HCT116 (cell line): ENCODE measurements around the gene OR2AG1. TPM values are rescaled to one million over a fixed set of nuclear protein-coding genes. Genes with fewer than 3 reads are reported as not detected.

Source experiments
- ATAC-seq: fragments of 200-7000 bp; cut with Tn5 transposase; 2 replicates; pipeline ENCODE4 v1.9.1; 2020; ENCODE audit warnings: mild to moderate bottlenecking, moderate library complexity
- BruUV-seq: library from RNA; stranded (reverse); fragments of 400-500 nt; replicated peaks from 2 replicates; lab custom pipeline; 2021; lab: Mats Ljungman, UMichigan
- CTCF ChIA-PET: fragments of 300-600 bp; sonication (Branson Sonifier 250); formaldehyde crosslinking; loops from one replicate; lab custom pipeline; 2021; ENCODE audit warnings: antibody characterized with exemption; lab: Charles Lee
- POLR2A ChIA-PET: fragments of 300-600, 350-600 bp; sonication (Branson Sonifier 250); formaldehyde crosslinking; loops from one replicate; lab custom pipeline; 2021; ENCODE audit warnings: antibody characterized with exemption; lab: Charles Lee
- RAD21 ChIA-PET, 2 experiments: fragments of 300-600 bp; sonication (Branson Sonifier 250); formaldehyde crosslinking; loops; one replicate each; lab custom pipeline; 2023; ENCODE audit warnings: low total read pairs in 2 of 2; ENCODE audit not compliant: uncharacterized antibody in 2 of 2, unreplicated experiment in 2 of 2, low non-redundant PET in 1 of 2; lab: Charles Lee
- DNase-seq: peaks from one replicate; pipeline ENCODE4 v3.0.0-alpha.2; 2010; ENCODE audit warnings: low read depth, low spot score
- H2AFZ ChIP-seq: fragments of 200-600 bp; shearing (Covaris generic), sonication (generic); 2 replicates; pipeline ENCODE4 v1.6.1; 2017; ENCODE audit warnings: low read depth, mixed run types, mixed read lengths, antibody characterized with exemption, low read length; ENCODE audit not compliant: poor library complexity, severe bottlenecking
- H3K27ac ChIP-seq: 2 replicates; pipeline ENCODE4 v1.5.1; 2012; ENCODE audit warnings: low read depth, low read length
- H3K27me3 ChIP-seq: fragments of 200-600 bp; sonication (generic); 2 replicates; pipeline ENCODE4 v1.6.1; 2016; ENCODE audit warnings: mixed run types, low read length, mixed read lengths; ENCODE audit not compliant: insufficient read depth
- H3K36me3 ChIP-seq, 2 experiments: fragments of 200-500 bp in 1 of 2; fragments of 200-600 bp in 1 of 2; sonication (Bioruptor generic) in 1 of 2; sonication (generic) in 1 of 2; 2 replicates each; pipeline versions ENCODE4 v1.5.1 to v1.6.1; 2014 to 2016; ENCODE audit warnings: low read length in 2 of 2, inconsistent platforms in 1 of 2, mixed read lengths in 1 of 2, mixed run types in 1 of 2; ENCODE audit not compliant: insufficient read depth in 2 of 2, control insufficient read depth in 1 of 2
- H3K4me1 ChIP-seq, 2 experiments: fragments of 200-600 bp in 1 of 2; sonication (generic) in 1 of 2; 2 replicates each; pipeline versions ENCODE4 v1.5.1 to v1.6.1; 2012 to 2017; ENCODE audit warnings: low read length in 2 of 2, inconsistent platforms in 1 of 2, mild to moderate bottlenecking in 1 of 2, mixed read lengths in 1 of 2, mixed run types in 1 of 2, moderate library complexity in 1 of 2; ENCODE audit not compliant: insufficient read depth in 2 of 2, control insufficient read depth in 1 of 2
- H3K4me2 ChIP-seq: fragments of 200-600 bp; sonication (generic); 2 replicates; pipeline ENCODE4 v1.6.1; 2017; ENCODE audit warnings: mixed run types, low read length, mixed read lengths
- H3K4me3 ChIP-seq, 2 experiments: fragments of 200-600 bp in 1 of 2; sonication (generic) in 1 of 2; replicated peaks in 1 of 2; 2 replicates each; pipeline ENCODE4 v1.5.1; 2011 to 2016; ENCODE audit warnings: low read length in 2 of 2, control low read depth in 1 of 2, low read depth in 1 of 2, mild to moderate bottlenecking in 1 of 2, mixed read lengths in 1 of 2, mixed run types in 1 of 2
- H3K79me2 ChIP-seq: fragments of 200-600 bp; sonication (generic); 2 replicates; pipeline ENCODE4 v1.6.1; 2017; ENCODE audit warnings: mild to moderate bottlenecking, mixed run types, low read length, moderate library complexity, mixed read lengths; ENCODE audit not compliant: insufficient read depth
- H3K9ac ChIP-seq: fragments of 200-600 bp; sonication (generic); 2 replicates; pipeline ENCODE4 v1.6.1; 2016; ENCODE audit warnings: low read length, mixed read lengths
- H3K9me2 ChIP-seq: fragments of 200-600 bp; sonication (generic), shearing (Covaris generic); 2 replicates; pipeline ENCODE4 v1.6.1; 2017; ENCODE audit warnings: mixed run types, mild to moderate bottlenecking, moderate library complexity; ENCODE audit not compliant: insufficient read depth
- H3K9me3 ChIP-seq, 2 experiments: fragments of 200-500 bp in 1 of 2; fragments of 200-600 bp in 1 of 2; sonication (Bioruptor generic) in 1 of 2; sonication (generic) in 1 of 2; 2 replicates each; pipeline ENCODE4 v1.6.1; 2014 to 2017; ENCODE audit warnings: low read length in 2 of 2, mixed read lengths in 2 of 2, inconsistent platforms in 1 of 2, low read depth in 1 of 2, mild to moderate bottlenecking in 1 of 2, mixed run types in 1 of 2, moderate library complexity in 1 of 2; ENCODE audit not compliant: control insufficient read depth in 1 of 2, insufficient read depth in 1 of 2
- H4K20me1 ChIP-seq: fragments of 200-600 bp; sonication (generic), shearing (Covaris generic); 2 replicates; pipeline ENCODE4 v1.6.1; 2017; ENCODE audit warnings: mixed run types, mild to moderate bottlenecking, moderate library complexity; ENCODE audit not compliant: insufficient read depth
- CEBPB ChIP-seq: IDR thresholded peaks from 2 replicates; pipeline ENCODE4 v1.6.1; 2012; ENCODE audit warnings: low read depth
- EGR1 ChIP-seq: IDR thresholded peaks from 2 replicates; pipeline ENCODE4 v1.6.1; 2012; ENCODE audit warnings: low read depth
- EZH2phosphoT487 ChIP-seq: fragments of 200-600 bp; IDR thresholded peaks from 2 replicates; pipeline ENCODE4 v1.6.1; 2018; ENCODE audit warnings: antibody characterized with exemption, borderline replicate concordance
- FOSL1 ChIP-seq: IDR thresholded peaks from 2 replicates; pipeline ENCODE4 v1.6.1; 2012; ENCODE audit warnings: low read depth
- RAD21 ChIP-seq: IDR thresholded peaks from 2 replicates; pipeline ENCODE4 v1.6.1; 2012; ENCODE audit warnings: low read depth, mild to moderate bottlenecking
- TCF7L2 ChIP-seq: IDR thresholded peaks from 2 replicates; pipeline ENCODE4 v1.7.0; 2011; ENCODE audit warnings: borderline replicate concordance, inconsistent platforms; ENCODE audit not compliant: insufficient read depth, insufficient read length; ENCODE audit errors: extremely low read depth
- ZNF274 ChIP-seq: fragments of 200-500 bp; sonication (Bioruptor generic); IDR thresholded peaks from 2 replicates; pipeline ENCODE4 v1.6.1; 2014; ENCODE audit warnings: mild to moderate bottlenecking, low read depth, low read length, inconsistent platforms
- intact Hi-C: fragments of 100-400 bp; cut with micrococcal nuclease; formaldehyde crosslinking; loops from 2 replicates; pipeline ENCODE4 v1.10.0; 2022
- total RNA-seq: library from RNA; stranded (reverse); gene quantifications from one replicate; pipeline ENCODE4 v1.2.1, GENCODE V29; 2021; ENCODE audit not compliant: unreplicated experiment
- TF ChIP-seq, protein P1 (sequence below), 3 experiments: fragments of 200-600 bp in 1 of 3; sonication (generic) in 1 of 3; IDR thresholded peaks in 2 of 3; conservative IDR thresholded peaks in 1 of 3; 2 replicates each; pipeline ENCODE4 v1.5.1; 2012 to 2017; ENCODE audit warnings: low read depth in 2 of 3, low read length in 2 of 3, antibody characterized with exemption in 1 of 3, borderline replicate concordance in 1 of 3, control low read depth in 1 of 3, mild to moderate bottlenecking in 1 of 3, mixed read lengths in 1 of 3, mixed run types in 1 of 3, moderate library complexity in 1 of 3; ENCODE audit not compliant: insufficient read depth in 1 of 3

The OR2AG1 gene
- total RNA-seq, 1 experiment from 2014 or later: not detected

DNA sequence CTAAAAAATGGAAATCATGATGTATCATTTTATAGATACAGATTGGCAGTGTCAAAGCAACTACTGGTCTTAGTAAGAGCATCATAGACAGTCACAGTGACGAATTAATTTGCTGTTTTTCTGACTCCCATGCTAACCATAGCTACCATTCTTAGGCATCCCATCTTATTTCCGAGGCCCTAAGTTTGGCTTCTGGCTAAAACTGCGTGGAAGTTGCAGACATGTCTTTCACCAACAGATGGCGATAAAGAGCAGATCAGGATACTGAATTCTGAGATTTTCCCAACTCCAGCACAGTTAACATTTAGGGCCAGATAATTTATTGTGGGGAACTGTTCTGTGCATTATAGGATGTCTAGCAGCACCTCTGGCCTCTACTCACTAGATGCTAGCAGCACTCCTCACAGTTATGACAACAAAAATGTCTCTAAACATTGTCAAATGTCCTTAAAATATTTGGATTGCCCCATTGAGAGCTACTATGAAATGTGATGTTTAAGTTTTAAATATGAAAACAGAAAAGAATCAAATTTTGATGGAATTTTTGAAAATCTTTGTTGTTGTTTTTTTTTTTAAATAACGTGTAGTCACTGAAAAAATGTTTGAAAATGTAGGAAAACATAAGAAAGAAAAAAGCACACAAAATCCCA, 27.4 kb upstream of the OR2AG1 start:
- ChIA-PET POLR2A (no interaction called here), RAD21 (no interaction called here), CTCF (interaction anchor here (0.7 to 2.9 kb wide), 22 partner anchors 8 to 1344 kb away, joined by 3 to 22 read pairs (median 6); partner anchors contain the start of gene OR2AG2)
- no peak overlapping the region for H3K9ac ChIP-seq
- no peak overlapping the region for H3K27ac ChIP-seq
- DNase-seq: peak; percentile 24
- intact Hi-C loops: loop anchor here (5.0 to 10.0 kb wide), 2 partner anchors 378 to 689 kb away; no protein-coding TSS in a partner anchor
- peak; percentile 71 for ATAC-seq
- H4K20me1 ChIP-seq: no peaks in the 10 kb centered on the region
- no peaks in the 10 kb centered on the region for H3K36me3 ChIP-seq
- H3K27me3 ChIP-seq: peaks cover 6% of the 10 kb centered on the region; the same call in 1 of the 2 replicates
- H3K79me2 ChIP-seq: no peaks in the 10 kb centered on the region
- BruUV-seq: no TSS peak
- no peak overlapping the region for H2AFZ ChIP-seq
- no peak overlapping the region for H3K4me3 ChIP-seq
- H3K4me1 ChIP-seq: no peaks in the 10 kb centered on the region
- no peak overlapping the region for H3K4me2 ChIP-seq
- TF ChIP-seq EZH2phosphoT487 (no peak), TCF7L2 (no peak), FOSL1 (no peak), RAD21 (peak; percentile 38)
- TF ChIP-seq, protein P1, sequence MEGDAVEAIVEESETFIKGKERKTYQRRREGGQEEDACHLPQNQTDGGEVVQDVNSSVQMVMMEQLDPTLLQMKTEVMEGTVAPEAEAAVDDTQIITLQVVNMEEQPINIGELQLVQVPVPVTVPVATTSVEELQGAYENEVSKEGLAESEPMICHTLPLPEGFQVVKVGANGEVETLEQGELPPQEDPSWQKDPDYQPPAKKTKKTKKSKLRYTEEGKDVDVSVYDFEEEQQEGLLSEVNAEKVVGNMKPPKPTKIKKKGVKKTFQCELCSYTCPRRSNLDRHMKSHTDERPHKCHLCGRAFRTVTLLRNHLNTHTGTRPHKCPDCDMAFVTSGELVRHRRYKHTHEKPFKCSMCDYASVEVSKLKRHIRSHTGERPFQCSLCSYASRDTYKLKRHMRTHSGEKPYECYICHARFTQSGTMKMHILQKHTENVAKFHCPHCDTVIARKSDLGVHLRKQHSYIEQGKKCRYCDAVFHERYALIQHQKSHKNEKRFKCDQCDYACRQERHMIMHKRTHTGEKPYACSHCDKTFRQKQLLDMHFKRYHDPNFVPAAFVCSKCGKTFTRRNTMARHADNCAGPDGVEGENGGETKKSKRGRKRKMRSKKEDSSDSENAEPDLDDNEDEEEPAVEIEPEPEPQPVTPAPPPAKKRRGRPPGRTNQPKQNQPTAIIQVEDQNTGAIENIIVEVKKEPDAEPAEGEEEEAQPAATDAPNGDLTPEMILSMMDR (IDR thresholded peaks at IDR 0.05 in 2 of 3, conservative IDR thresholded peaks at IDR 0.05 in 1 of 3; ENCODE audit: borderline replicate concordance in 1 of 3, insufficient read depth in 1 of 3, low read depth in 2 of 3, low read length in 2 of 3): peak; percentile 41 to 90 (median 87); a peak in 5 of 6 replicates
- H3K9me2 ChIP-seq: no peaks in the 10 kb centered on the region
- no peaks in the 10 kb centered on the region for H3K9me3 ChIP-seq

DNA sequence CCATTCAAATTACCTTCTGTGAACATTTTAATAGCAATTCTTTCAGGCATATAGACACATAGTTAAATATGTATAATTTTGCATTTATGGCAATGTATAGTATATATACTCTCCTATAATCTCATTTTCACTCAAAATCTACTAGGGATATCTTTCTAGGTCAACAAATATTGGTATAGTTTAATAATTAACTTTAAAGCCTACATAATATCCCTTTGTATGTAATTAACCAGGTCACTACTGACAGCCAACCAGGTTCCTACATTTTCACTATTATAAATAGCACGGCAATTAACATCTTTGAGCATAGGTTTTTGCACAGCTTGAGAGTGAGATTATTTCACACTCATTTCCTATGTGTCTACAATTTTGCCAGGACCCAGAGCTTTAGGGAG, 26.9 kb upstream of the OR2AG1 start:
- peaks cover 6% of the 10 kb centered on the region; the same call in 1 of the 2 replicates for H3K27me3 ChIP-seq
- H2AFZ ChIP-seq: no peak overlapping the region
- RAD21 ChIA-PET: no interaction called here
- POLR2A ChIA-PET: no interaction called here
- H3K27ac ChIP-seq: no peak overlapping the region
- no peak for ATAC-seq
- H3K79me2 ChIP-seq: no peaks in the 10 kb centered on the region
- intact Hi-C loops: loop anchor here (5.0 to 10.0 kb wide), 2 partner anchors 379 to 689 kb away; no protein-coding TSS in a partner anchor
- TF ChIP-seq FOSL1 (no peak), CEBPB (no peak), ZNF274 (no peak), EGR1 (no peak)
- TF ChIP-seq, all 23 proteins: peak for 0
- no peaks in the 10 kb centered on the region for H3K36me3 ChIP-seq
- no peak overlapping the region for H3K4me3 ChIP-seq
- H3K9me2 ChIP-seq: no peaks in the 10 kb centered on the region
- no peak overlapping the region for H3K9ac ChIP-seq
- no peak overlapping the region for H3K4me2 ChIP-seq
- no TSS peak for BruUV-seq
- H3K9me3 ChIP-seq: no peaks in the 10 kb centered on the region
- H4K20me1 ChIP-seq: no peaks in the 10 kb centered on the region
- H3K4me1 ChIP-seq: no peaks in the 10 kb centered on the region
- no peak for DNase-seq
- CTCF ChIA-PET: interaction anchor here (0.7 to 2.9 kb wide), 15 partner anchors 9 to 1343 kb away, joined by 3 to 22 read pairs (median 8); no protein-coding TSS in a partner anchor
